Stomach (tissue), 4 donors: Measurements from ENCODE around the gene ESPNL.

Experiments
- CTCF ChIP-seq, 7 experiments: fragments of 450-650 bp in 4 of 7; fragments of 200-600 bp in 3 of 7; sonication (generic) in 3 of 7; IDR thresholded peaks; one replicate each; pipeline ENCODE4 v1.5.1; 2016 to 2019; ENCODE audit warnings: antibody characterized with exemption in 7 of 7, control low read depth in 2 of 7, mild to moderate bottlenecking in 1 of 7
- POLR2AphosphoS5 ChIP-seq, 3 donors: sonication (generic); formaldehyde crosslinking; IDR thresholded peaks; one replicate each; pipeline ENCODE4 v1.6.1; 2016; ENCODE audit warnings: antibody characterized with exemption in 3 of 3

- no peak for TF ChIP-seq CTCF (IDR thresholded peaks at IDR 0.05)
- TF ChIP-seq POLR2AphosphoS5 (IDR thresholded peaks at IDR 0.05): no peak
Observed at GRCh38 chr2:238124488-238125126, 24.5 kb downstream of the ESPNL start.
